Neural progenitor cell (in vitro differentiated cells): ENCODE results near the gene ERVFRD-1. TPM values are rescaled to one million over a fixed set of nuclear protein-coding genes. Genes with fewer than 3 reads are reported as not detected.

Experiments used
- DNase-seq: peaks from one replicate; pipeline ENCODE4 v3.0.0-alpha.2; 2016; ENCODE audit warnings: low spot score
- H2AFZ ChIP-seq: fragments of 200-600 bp; sonication (generic); replicated peaks from 2 replicates; pipeline ENCODE4 v1.6.1; 2016; ENCODE audit warnings: antibody characterized with exemption
- H3F3A ChIP-seq: fragments of 200-600 bp; sonication (generic); 2 replicates; pipeline ENCODE4 v1.6.1; 2016; ENCODE audit warnings: antibody characterized with exemption, low read depth
- H3K27ac ChIP-seq: fragments of 200-600 bp; sonication (generic); 2 replicates; pipeline ENCODE4 v1.5.1; 2016; ENCODE audit warnings: mild to moderate bottlenecking
- H3K27me3 ChIP-seq: fragments of 200-600 bp; sonication (generic); 2 replicates; pipeline ENCODE4 v1.6.1; 2016; ENCODE audit warnings: mild to moderate bottlenecking, moderate library complexity
- H3K36me3 ChIP-seq: fragments of 200-600 bp; sonication (generic); 2 replicates; pipeline ENCODE4 v1.5.1; 2016
- H3K4me1 ChIP-seq: fragments of 200-600 bp; sonication (generic); 2 replicates; pipeline ENCODE4 v1.6.1; 2016; ENCODE audit warnings: mixed run types
- H3K4me2 ChIP-seq: fragments of 200-600 bp; sonication (generic); 2 replicates; pipeline ENCODE4 v1.6.1; 2016
- H3K4me3 ChIP-seq: fragments of 200-600 bp; sonication (generic); 2 replicates; pipeline ENCODE4 v1.5.1; 2016
- H3K79me2 ChIP-seq: fragments of 200-600 bp; sonication (generic); 2 replicates; pipeline ENCODE4 v1.6.1; 2016; ENCODE audit warnings: low read depth
- H3K9ac ChIP-seq: fragments of 200-600 bp; sonication (generic); 2 replicates; pipeline ENCODE4 v1.6.1; 2016
- H3K9me3 ChIP-seq: fragments of 200-600 bp; sonication (generic); 2 replicates; pipeline ENCODE4 v1.5.1; 2016; ENCODE audit warnings: low read depth
- H4K20me1 ChIP-seq: fragments of 200-600 bp; sonication (generic); 2 replicates; pipeline ENCODE4 v1.6.1; 2016; ENCODE audit warnings: low read depth
- H3K27ac Mint-ChIP-seq: 3 replicates; pipeline ENCODE4 v1.8.0; 2021; ENCODE audit warnings: mixed read lengths
- H3K27me3 Mint-ChIP-seq: 2 replicates; pipeline ENCODE4 v1.8.0; 2022; ENCODE audit warnings: low read depth, mild to moderate bottlenecking, inconsistent platforms, moderate library complexity, mixed read lengths; ENCODE audit not compliant: insufficient read depth
- H3K36me3 Mint-ChIP-seq: 3 replicates; pipeline ENCODE4 v1.8.0; 2021; ENCODE audit warnings: mixed read lengths
- H3K4me1 Mint-ChIP-seq: 3 replicates; pipeline ENCODE4 v1.8.0; 2021; ENCODE audit warnings: mixed read lengths
- H3K4me3 Mint-ChIP-seq: 3 replicates; pipeline ENCODE4 v1.8.0; 2021; ENCODE audit warnings: mild to moderate bottlenecking, moderate library complexity, mixed read lengths
- H3K9me3 Mint-ChIP-seq: 3 replicates; pipeline ENCODE4 v1.8.0; 2020; ENCODE audit warnings: mixed read lengths
- CTCF ChIP-seq: fragments of 200-600 bp; sonication (generic); IDR thresholded peaks from 2 replicates; pipeline ENCODE4 v1.5.1; 2017; ENCODE audit warnings: antibody characterized with exemption, mild to moderate bottlenecking
- EZH2 ChIP-seq: fragments of 200-600 bp; sonication (generic); IDR thresholded peaks from 2 replicates; pipeline ENCODE4 v1.6.1; 2017; ENCODE audit warnings: antibody characterized with exemption, mild to moderate bottlenecking, moderate library complexity
- EZH2phosphoT487 ChIP-seq: fragments of 200-600 bp; sonication (generic); IDR thresholded peaks from 2 replicates; pipeline ENCODE4 v1.6.1; 2017; ENCODE audit warnings: antibody characterized with exemption
- small RNA-seq: library from RNA; depleted of rRNA; stranded (forward); fragments of <200 nt; gene quantifications from one replicate; pipeline ENCODE3, GENCODE V24; 2015
- total RNA-seq: library from RNA; depleted of rRNA; stranded (reverse); fragments of >200 nt; gene quantifications from 2 replicates; pipeline ENCODE4 v1.2.3, GENCODE V29; 2015; ENCODE audit warnings: low replicate concordance

ERVFRD-1 gene
- total RNA-seq, 1 donor from 2014 or later = not detected

- Mint-ChIP-seq H3K9me3 (no peaks in the 10 kb centered on the region), H3K36me3 (no peaks in the 10 kb centered on the region)
Observed at GRCh38 chr6:11053307-11053706, 58.2 kb downstream of the ERVFRD-1 start.

More at GRCh38 chr6:11053307-11053706, 58.2 kb downstream of the ERVFRD-1 start:
- Mint-ChIP-seq H3K27me3 (peaks cover 3% of the 10 kb centered on the region), H3K4me1 (no peaks in the 10 kb centered on the region), H3K27ac (no peak overlapping the region), H3K4me3 (no peak overlapping the region)
- Histone ChIP-seq H3K27ac (no peak overlapping the region), H3F3A (no peaks in the 10 kb centered on the region), H3K36me3 (no peaks in the 10 kb centered on the region), H3K9me3 (no peaks in the 10 kb centered on the region), H3K27me3 (no peaks in the 10 kb centered on the region), H4K20me1 (no peaks in the 10 kb centered on the region), H3K9ac (no peak overlapping the region), H2AFZ (no peak overlapping the region), H3K4me3 (no peak overlapping the region), H3K4me2 (no peak overlapping the region), H3K79me2 (no peaks in the 10 kb centered on the region), H3K4me1 (no peaks in the 10 kb centered on the region)
- no peak for TF ChIP-seq CTCF
- no peak for TF ChIP-seq EZH2phosphoT487
- no peak for TF ChIP-seq EZH2
- DNase-seq = no peak

Small RNA genes lying within 50 kb of the gene (small RNA-seq; reads per million reads assigned to genes)
- not detected for gene AL136139.1

Other genes starting within 250 kb of the ERVFRD-1 start
- not detected in 2 replicates for gene GCM2, start 229.7 kb downstream of the ERVFRD-1 start, total RNA-seq
- 8.9 and 12.5 TPM in 2 replicates for gene SYCP2L, start 224.7 kb downstream of the ERVFRD-1 start, total RNA-seq
- gene ELOVL2, start 67.4 kb downstream of the ERVFRD-1 start, total RNA-seq = 5.8 and 9.1 TPM in 2 replicates
- gene SMIM13, start 17.9 kb downstream of the ERVFRD-1 start, total RNA-seq = 5.4 and 7.8 TPM in 2 replicates
- 4.9 and 8.2 TPM in 2 replicates for gene NEDD9, start 120.9 kb upstream of the ERVFRD-1 start, total RNA-seq